ENCODE measurements around the gene KCNH3. TPM values are rescaled to one million over a fixed set of nuclear protein-coding genes. Genes with fewer than 3 reads are reported as not detected.
A peak's percentile ranks its signal among the peaks of the same experiment; 100 is the strongest.

KCNH3 gene, protein sequence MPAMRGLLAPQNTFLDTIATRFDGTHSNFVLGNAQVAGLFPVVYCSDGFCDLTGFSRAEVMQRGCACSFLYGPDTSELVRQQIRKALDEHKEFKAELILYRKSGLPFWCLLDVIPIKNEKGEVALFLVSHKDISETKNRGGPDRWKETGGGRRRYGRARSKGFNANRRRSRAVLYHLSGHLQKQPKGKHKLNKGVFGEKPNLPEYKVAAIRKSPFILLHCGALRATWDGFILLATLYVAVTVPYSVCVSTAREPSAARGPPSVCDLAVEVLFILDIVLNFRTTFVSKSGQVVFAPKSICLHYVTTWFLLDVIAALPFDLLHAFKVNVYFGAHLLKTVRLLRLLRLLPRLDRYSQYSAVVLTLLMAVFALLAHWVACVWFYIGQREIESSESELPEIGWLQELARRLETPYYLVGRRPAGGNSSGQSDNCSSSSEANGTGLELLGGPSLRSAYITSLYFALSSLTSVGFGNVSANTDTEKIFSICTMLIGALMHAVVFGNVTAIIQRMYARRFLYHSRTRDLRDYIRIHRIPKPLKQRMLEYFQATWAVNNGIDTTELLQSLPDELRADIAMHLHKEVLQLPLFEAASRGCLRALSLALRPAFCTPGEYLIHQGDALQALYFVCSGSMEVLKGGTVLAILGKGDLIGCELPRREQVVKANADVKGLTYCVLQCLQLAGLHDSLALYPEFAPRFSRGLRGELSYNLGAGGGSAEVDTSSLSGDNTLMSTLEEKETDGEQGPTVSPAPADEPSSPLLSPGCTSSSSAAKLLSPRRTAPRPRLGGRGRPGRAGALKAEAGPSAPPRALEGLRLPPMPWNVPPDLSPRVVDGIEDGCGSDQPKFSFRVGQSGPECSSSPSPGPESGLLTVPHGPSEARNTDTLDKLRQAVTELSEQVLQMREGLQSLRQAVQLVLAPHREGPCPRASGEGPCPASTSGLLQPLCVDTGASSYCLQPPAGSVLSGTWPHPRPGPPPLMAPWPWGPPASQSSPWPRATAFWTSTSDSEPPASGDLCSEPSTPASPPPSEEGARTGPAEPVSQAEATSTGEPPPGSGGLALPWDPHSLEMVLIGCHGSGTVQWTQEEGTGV
- total RNA-seq, result 0.41 TPM
- long read RNA-seq, partial matches to known transcripts, result 1 of 1 reads
- long read RNA-seq, other reads (novel, unspliced or antisense), result 0 of 1 reads

DNA sequence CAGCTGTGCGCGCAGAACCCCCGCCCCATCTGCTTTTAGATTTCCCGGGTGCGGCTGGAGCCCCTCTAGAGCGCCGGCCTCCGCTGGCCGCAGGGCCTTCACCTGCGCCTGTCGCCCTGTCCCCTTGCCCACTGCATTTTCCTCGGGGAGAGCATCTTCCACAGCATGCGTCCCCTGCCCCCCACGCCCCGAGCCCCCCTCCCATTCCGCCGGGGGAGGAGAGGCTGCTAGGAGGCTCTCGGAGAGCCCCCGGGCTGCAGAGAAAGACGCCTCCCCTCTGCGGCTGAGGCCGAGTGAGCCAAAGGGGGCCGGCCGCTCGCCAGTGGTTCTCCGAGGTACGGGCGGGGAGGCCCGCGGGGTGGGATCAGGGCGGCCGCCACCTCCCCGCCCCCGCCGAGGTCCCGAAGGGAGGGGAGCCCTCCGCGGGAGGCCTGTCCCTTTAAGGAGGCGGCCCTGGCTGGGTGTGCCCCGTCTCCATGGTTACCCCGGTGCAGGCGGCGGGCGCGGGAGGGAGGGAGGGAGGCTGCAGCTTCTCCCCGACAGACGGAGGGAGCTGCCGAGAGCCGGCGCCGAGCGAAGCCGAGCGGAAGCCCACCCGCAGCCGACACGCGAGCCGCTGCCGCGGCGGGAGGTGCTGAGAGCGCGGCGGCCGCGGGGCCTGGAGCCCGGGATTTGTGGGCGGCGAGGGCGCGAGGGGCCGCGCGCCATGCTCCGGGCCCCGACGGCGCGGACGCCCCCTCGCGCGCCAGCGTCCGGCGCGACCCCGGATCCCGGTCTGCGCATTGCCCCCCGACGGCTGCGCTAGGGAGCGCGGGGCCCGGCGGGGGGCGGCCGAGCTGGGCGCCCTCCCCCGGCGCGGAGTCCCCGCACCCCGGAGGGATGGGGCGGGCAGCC is at the start of gene KCNH3:
Gene KCNH3, plus strand, starts transcription at position 521 of the 894 bp plus-strand sequence. CDS start 387 bp downstream, outside the sequence.
- H3K27me3 ChIP-seq (ENCODE audit: low read depth), result peaks cover 66% of the 10 kb centered on the region
- peak within 1 kb of the TSS; percentile 72 for H3K4me3 ChIP-seq
- TF ChIP-seq, protein P1, sequence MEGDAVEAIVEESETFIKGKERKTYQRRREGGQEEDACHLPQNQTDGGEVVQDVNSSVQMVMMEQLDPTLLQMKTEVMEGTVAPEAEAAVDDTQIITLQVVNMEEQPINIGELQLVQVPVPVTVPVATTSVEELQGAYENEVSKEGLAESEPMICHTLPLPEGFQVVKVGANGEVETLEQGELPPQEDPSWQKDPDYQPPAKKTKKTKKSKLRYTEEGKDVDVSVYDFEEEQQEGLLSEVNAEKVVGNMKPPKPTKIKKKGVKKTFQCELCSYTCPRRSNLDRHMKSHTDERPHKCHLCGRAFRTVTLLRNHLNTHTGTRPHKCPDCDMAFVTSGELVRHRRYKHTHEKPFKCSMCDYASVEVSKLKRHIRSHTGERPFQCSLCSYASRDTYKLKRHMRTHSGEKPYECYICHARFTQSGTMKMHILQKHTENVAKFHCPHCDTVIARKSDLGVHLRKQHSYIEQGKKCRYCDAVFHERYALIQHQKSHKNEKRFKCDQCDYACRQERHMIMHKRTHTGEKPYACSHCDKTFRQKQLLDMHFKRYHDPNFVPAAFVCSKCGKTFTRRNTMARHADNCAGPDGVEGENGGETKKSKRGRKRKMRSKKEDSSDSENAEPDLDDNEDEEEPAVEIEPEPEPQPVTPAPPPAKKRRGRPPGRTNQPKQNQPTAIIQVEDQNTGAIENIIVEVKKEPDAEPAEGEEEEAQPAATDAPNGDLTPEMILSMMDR (IDR thresholded peaks at IDR 0.05; ENCODE audit: borderline replicate concordance), result no peak
- intact Hi-C loops (cut with micrococcal nuclease), result no loop called here
- DNase-seq, result peak; percentile 83
- no peaks in the 10 kb centered on the region for H3K9me3 ChIP-seq (replicated peaks)
- H3K27ac ChIP-seq (replicated peaks), result no peak within 1 kb of the TSS
- no peaks in the 10 kb centered on the region for H3K36me3 ChIP-seq
- H3K4me1 ChIP-seq, result peaks cover 21% of the 10 kb centered on the region

- no peaks in the 10 kb centered on the region for H3K9me3 ChIP-seq (replicated peaks)
- H3K4me3 ChIP-seq, result no peak overlapping the region
- TF ChIP-seq, protein P1 (IDR thresholded peaks at IDR 0.05; ENCODE audit: borderline replicate concordance), result no peak
- H3K27me3 ChIP-seq (ENCODE audit: low read depth), result no peaks in the 10 kb centered on the region
- peaks cover 29% of the 10 kb centered on the region for H3K36me3 ChIP-seq
- no peaks in the 10 kb centered on the region for H3K4me1 ChIP-seq
- intact Hi-C loops (cut with micrococcal nuclease), result no loop called here
- DNase-seq, result no peak
- no peak overlapping the region for H3K27ac ChIP-seq (replicated peaks)
Measured at GRCh38 chr12:49489154-49489553, 49.7 kb upstream of the KCNH3 start.

GRCh38 chr12:49489720-49490119 is 49.1 kb upstream of the KCNH3 start:
- H3K9me3 ChIP-seq (replicated peaks), result no peaks in the 10 kb centered on the region
- no peak overlapping the region for H3K4me3 ChIP-seq
- intact Hi-C loops (cut with micrococcal nuclease), result no loop called here
- TF ChIP-seq, protein P1 (IDR thresholded peaks at IDR 0.05; ENCODE audit: borderline replicate concordance), result no peak
- no peak overlapping the region for H3K27ac ChIP-seq (replicated peaks)
- no peaks in the 10 kb centered on the region for H3K4me1 ChIP-seq
- DNase-seq, result no peak
- no peaks in the 10 kb centered on the region for H3K27me3 ChIP-seq (ENCODE audit: low read depth)
- H3K36me3 ChIP-seq, result peaks cover 28% of the 10 kb centered on the region

DNA sequence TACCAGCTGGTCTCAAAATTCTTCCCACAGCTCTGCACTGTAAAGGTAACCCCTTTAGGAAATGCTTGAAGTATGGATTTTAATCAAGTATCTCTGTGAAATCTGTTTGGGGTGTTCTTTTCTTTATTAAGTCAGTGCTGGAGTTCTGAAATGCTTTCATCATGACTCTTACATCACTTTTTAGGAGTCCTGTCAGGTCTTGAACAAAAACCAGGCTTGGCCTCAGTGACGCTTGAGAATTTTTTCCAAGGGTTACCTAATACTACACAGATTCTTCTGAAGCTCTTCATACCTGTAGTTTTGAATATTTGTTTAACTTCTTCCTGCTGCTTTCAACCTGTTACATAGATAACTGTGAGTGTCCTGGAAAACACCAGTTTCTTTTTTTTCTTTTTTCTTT is 47.0 kb upstream of the KCNH3 start:
- no peaks in the 10 kb centered on the region for H3K4me1 ChIP-seq
- H3K4me3 ChIP-seq, result no peak overlapping the region
- H3K27me3 ChIP-seq (ENCODE audit: low read depth), result no peaks in the 10 kb centered on the region
- intact Hi-C loops (cut with micrococcal nuclease), result no loop called here
- TF ChIP-seq, protein P1 (IDR thresholded peaks at IDR 0.05; ENCODE audit: borderline replicate concordance), result no peak
- peaks cover 21% of the 10 kb centered on the region for H3K36me3 ChIP-seq
- no peak overlapping the region for H3K27ac ChIP-seq (replicated peaks)
- no peak for DNase-seq
- no peaks in the 10 kb centered on the region for H3K9me3 ChIP-seq (replicated peaks)

All from left ventricle myocardium inferior (tissue), 1 donor.